HG02943 (cell line): ENCODE results near the gene LRGUK.
A peak's percentile ranks its signal among the peaks of the same experiment; 100 is the strongest.

Experiments used
- ATAC-seq: cut with Tn5 transposase; IDR thresholded peaks from one replicate; pipeline ENCODE4 v1.9.1; 2021; ENCODE audit warnings: mild to moderate bottlenecking, low read depth, moderate library complexity; ENCODE audit not compliant: unreplicated experiment

Gene LRGUK

DNA sequence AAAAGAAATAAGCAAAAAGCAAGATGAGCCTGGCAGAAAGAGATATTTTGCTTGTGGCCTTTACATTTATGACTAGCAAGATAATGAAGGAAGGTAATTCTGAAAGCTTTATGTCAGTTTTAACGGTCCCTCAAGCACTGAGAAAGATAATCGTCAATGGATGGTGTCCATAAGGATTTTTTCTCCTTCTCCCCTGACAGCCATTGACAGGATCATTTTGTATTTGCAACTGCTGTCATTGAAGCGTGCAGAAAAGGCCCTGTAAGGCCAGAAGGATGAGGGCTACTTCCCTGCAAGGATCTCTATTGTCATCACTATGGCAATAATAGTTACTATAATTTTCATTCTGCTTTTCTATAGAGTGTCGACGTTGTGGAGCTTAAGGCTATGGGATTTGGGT, 994 bp upstream of the LRGUK start:
- no peak for ATAC-seq

DNA sequence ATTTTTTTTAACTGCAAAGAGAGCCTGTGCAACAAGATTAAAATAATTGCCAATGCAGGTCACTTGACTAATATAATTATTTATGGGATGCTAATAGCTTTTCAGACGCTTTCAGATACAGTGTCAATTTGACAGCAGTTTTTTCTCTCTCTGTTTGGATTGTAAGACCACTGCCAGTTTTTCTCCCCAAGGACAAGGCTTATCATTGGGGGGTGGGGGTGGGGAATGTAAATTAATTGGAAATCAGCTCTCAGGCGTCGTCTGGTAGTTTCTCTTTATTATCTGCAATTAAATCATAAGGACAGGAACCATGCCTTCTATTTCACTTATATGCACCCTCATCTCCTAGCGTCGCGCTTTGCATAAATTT, 559 bp upstream of the LRGUK start:
- no peak for ATAC-seq

DNA sequence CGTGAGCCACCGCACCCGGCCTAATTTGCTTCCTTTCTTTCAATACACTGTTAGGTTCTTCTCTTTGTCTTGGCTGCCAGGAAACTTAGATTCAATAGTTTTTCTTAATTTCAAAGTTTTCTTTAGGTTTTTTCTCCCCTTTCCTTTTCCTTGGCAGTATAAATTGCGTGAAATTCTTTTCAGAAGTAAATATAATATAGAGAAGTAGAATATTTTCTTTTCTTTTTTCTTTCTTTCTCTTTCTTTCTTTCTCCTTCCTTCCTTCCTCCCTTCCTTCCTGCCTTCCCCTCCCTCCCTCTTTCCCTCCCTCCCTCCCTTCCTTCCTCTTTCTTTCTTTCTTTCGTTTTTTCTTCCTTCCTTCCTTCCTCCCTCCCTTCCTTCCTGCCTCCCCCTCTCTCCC, 1.7 kb downstream of the LRGUK start:
- ATAC-seq = no peak

DNA sequence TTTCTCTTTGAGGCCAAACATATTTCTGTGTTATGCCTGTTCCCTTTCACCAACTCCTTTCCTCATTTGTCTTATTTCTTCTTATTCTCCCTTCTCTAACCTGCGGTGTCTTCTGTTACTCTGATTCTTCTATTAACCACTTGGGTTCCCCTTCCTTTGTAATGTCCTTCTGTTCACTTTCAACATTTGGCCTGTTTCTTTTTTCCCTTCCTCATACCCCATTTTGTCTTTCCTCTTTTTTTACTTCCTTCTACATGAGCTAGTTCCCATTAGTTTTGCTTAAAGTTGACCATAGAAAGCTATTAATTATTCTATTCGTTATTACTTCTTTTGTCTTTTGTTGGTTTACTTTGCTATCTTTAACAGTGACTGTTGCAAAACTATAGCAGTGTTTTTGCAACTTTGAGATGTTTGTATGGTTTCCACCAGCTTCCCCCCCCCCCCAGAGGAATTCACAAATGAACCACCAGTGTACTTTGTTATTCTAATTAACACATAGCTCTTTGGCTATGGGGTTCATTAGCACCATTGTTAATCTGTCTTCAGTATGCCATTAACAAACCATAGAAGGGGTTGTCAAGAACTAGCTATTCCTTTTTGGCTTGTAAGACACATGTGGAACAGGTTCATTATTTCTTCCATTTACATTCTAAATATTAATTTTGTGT, 2.9 kb downstream of the LRGUK start:
- ATAC-seq = no peak

DNA sequence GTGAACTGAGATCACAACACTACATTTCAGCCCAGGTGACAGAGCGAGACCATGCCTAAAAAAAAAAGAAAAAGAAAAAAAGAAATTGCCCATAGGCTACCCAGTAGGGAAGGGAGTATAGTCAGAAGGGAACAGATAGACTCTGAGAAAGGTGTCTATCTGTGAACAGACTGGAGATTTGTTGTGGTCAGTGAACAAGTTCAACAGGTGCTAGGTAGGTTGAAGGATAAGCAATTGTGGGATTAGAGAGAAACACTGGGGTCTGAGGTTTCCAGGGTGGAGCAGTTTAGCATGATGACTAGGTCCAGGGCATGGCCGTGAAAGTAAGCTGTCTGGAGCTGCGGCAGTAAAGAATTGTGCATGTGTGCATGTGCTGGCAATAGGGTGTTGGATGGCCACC, 6.9 kb downstream of the LRGUK start:
- ATAC-seq = no peak

DNA sequence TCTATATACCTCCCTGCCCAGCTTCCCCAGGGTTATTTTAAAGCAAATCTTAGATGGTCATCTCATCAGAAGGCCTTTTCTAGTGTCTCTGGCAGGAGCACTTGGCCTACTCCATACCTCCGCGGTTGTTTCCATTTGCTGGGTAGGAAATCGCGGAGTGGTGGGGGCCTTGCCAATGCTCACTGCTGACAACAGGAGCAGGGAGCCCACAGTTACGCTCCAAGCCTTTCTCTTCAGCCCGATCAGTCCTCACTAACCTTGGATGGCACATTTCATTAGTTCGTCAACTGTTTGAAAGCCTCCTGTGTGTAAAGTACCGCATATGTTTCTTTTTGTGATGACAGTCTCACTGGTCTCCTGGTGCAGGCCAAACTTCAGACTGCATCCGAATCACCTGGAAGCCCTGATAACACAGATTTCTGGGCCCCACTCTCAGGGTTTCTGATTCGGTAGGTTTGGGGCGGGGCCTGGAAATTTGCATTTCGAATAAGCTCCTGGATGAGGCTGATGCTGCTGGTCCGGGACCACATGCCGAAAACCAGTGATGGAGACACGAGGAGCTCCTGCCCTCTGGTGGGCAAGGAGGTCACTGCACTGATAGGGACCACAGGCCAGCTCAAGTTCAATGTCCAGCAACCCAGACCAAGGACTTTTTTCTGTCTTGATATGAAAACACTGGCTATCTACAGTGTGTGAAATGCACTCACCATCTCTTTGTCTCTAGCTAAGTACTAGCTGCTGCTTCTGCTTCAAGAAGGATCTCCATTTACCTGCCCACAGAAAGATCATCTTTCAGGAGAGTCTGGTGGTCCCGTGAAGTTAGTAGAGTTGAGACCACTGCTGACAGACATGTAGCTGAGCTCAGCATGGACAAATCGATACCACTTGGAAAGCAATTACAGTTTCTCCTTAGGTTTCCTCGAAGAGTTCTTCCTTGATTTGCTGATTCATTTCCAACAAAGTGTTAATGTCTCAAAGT, 14.0 kb downstream of the LRGUK start:
- peak; percentile 80 for ATAC-seq

DNA sequence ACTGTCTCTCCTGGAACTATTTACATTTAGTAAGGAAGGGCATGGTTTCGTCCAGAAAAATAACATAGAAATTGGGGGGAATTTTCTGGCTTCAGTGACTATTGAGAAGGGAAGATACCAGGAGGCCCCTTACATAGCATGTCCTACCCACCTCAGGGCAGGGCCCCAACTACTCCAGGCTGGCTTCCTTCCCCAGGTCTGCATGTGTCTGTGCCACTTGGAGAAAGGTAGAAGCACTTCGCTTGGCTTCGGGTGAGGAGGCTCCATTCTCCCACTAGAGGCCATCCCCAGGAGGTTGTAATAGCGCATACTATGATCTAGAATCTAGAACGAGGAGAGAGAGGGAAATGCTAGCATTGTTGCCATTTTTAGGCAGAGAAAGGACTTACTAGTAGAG, 14.7 kb downstream of the LRGUK start:
- no peak for ATAC-seq

DNA sequence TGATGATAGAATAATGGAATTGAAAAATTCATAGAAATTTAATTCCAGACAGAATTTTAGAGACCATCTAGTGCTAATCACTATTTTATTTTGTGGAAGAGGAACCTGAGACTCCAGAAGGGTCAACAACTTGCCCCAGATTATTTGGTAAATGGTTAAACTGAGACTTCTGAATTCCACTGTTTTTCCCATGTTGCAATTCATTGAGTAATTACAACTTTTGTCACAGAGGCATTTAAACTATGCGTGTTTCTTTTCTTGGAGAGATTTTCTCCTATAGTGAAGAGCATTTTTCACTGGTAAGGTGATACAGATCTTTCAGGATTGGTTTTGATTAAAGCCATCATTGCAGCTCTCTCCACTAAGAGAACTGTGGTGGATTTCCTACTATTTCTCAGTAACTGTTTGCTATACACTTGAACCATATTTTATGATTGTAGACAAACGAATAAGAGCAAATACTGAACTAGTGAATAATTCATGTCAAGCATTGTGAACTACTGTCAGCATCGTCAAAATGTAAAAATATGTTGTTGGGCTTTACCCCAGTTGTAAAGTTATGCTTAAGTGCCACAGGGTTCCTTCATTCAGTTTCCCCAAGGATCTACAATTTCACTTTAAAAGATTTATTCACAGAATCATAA, 26.5 kb downstream of the LRGUK start:
- ATAC-seq = no peak

DNA sequence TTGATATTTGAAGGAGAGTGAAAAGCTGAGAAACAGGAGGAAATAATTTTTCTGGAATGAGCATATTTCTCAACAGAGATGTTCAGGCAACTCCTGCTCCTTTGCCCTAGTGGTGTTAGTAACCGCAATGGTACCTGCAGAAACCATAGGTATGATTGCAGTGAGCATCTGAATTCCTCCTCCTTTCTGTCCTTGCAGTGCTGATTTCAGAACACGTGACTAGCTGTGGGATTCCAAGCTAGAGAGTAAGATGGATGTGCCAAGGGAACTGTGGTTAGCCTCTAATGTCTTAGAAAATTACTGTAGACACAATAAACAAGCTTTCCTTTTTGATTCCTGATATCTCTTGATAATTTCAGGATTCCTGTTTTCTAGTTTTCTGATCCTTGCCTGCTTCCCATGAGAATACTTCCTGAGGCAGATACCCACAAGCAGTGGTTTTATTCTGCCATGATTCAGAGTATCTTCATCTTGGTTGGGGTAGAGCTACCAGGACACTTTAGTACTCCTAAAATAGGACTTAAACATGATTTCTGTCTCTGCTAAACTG, 27.5 kb downstream of the LRGUK start:
- ATAC-seq = no peak

DNA sequence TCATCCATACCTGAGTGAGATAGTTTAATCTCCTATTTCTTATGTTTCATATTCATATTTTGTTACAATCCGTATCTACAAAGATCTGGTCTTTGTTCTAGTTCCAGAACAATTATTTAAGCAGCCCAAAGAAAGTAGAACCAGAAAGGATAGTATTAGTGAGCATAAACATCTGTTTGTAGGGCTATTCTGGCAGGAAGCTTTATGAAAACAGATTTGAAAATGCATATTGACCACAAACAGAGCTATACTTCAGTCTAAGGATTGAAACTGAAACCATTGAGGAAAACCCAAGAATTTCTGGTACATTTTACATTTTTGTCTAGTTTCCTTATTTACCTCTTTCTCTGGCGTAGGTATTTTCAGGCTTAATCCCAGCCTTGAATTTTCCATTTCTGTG, 28.1 kb downstream of the LRGUK start:
- ATAC-seq = no peak

DNA sequence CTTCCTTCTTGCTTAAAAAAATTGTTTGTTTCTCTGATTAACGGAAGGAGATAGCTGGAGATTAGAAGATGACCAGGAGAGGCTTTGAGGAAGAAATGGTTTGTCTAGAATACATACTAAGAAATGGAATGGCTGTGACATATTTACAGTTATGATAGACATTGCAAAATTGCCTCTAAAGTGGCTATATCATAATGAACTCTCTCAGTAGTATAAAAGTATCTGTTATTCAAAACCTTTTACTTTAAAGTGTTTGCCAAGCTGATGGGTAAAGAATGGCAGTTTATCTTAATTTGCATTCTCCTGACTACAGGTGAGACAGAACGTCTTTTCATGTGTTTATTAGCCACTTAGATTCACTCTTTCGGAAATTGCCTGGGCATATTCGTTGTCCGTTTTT, 28.7 kb downstream of the LRGUK start:
- no peak for ATAC-seq

DNA sequence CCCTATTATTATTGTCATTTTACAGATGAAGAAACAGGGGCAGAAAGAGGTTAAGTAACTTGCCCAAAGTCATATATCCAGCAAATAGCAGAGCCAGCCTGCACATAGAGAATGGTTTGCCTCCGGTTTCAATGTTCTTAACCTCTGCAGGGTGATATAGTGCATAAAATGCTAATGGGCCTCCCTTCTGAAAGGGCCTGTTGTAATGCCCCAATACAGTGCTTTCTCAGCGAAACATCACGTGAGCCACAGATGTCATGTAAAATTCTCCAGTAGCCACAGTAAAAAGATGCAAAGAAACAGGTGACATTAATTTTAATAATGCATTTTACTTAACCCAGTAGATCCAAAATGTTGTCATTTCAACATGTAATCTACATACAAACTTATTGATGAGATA, 38.1 kb downstream of the LRGUK start:
- ATAC-seq = no peak

DNA sequence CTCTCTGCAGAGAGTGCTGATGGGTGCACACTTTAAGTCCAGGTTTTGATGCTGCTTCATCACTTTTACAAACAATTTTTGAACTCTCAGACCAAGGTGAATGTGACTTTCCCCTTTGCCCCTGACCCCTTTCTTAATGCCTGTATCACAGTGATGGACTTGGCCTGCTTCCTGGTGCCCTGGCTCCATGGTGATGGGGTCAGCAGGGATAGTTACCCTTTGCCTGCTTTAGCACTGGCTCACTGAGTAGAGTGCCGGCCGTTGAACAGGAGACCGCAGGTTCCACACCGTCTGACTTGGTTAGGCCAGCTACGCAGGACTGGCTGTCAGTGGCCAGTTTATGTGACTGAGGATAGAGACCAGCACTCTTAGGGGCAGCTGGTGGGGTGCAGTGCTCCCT, 40.1 kb downstream of the LRGUK start:
- ATAC-seq = no peak

DNA sequence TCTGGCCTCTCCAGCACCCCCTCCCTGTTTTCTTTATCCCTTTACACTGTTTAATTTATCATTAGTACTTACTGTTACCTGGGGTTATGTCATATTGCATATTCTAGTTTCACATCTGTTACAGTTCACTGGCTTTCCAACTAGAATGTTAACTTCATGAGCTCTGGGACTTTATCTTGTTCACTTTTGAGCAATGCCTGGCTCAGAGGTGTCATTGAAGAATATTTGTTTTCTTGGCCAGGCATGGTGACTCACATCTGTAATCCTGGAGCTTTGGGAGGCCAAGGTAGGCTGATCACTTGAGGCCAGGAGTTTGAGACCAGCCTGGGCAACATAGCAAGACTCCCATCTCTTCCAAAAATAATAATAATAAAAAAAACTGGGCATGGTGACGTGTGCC, 40.7 kb downstream of the LRGUK start:
- no peak for ATAC-seq

DNA sequence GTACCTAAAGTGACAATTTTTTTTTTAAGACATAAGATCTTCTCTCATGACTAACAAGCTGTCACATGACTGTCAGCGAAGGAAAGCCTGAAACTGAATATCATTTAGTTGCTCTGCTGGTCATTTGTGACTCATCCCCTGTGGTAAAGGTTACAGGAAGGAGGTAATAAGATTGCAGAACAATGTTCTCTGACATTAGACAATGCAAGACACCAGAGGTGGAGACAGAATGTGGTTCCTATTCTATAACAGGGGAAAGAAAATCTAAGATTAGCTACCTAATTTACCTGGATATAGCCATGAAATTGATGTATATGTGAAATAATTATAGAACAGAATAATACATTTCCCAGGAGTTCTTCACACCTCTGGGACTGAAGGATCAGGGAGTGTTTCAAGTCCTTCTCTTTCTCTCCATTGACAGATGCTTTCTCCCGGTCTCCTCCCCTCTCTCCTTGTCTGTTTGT, 47.7 kb downstream of the LRGUK start:
- ATAC-seq = no peak

DNA sequence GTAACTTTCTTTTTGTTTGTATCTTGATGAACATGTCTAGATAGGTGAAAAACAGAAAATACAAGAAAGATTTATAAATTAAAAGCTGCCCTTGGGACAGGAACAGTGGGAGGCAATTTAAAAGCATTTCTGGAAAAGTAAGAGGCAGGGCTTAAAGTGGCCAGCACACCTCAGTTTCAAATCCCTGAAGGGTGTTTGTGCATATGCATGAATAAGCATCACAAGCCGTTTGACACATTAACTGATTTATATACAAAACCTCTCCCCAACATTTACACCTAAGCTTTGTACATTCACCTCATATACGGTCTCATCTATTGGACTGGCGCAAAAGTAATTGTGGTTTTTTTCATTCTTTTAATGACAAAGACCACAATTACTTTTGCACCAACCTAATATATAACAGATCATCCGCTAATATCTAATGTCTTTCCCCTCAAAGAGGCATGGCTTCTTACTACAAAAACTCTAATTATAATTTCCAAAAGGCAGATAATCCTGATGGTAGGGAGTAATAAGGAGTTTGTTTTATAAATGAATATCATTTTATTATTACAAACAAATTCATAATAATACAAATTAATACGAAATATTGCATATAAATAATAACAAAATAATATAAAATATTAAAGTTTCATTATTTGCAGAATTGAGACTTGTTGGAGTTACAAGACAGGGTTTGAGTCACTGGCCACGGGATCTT, 48.3 kb downstream of the LRGUK start:
- ATAC-seq = no peak

DNA sequence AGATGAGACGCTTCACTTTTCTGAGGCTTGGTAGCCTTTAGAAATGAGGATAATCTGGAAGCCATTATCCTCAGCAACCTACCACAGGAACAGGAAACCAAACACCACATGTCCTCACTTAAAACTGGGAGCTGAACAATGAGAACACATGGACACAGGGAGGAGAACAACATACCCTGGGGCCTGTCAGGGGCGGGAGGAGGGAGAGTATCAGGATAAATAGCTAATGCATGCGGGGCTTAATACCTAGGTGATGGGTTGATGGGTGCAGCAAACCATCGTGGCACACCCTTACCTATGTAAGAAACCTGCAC, 48.9 kb downstream of the LRGUK start:
- ATAC-seq = no peak

DNA sequence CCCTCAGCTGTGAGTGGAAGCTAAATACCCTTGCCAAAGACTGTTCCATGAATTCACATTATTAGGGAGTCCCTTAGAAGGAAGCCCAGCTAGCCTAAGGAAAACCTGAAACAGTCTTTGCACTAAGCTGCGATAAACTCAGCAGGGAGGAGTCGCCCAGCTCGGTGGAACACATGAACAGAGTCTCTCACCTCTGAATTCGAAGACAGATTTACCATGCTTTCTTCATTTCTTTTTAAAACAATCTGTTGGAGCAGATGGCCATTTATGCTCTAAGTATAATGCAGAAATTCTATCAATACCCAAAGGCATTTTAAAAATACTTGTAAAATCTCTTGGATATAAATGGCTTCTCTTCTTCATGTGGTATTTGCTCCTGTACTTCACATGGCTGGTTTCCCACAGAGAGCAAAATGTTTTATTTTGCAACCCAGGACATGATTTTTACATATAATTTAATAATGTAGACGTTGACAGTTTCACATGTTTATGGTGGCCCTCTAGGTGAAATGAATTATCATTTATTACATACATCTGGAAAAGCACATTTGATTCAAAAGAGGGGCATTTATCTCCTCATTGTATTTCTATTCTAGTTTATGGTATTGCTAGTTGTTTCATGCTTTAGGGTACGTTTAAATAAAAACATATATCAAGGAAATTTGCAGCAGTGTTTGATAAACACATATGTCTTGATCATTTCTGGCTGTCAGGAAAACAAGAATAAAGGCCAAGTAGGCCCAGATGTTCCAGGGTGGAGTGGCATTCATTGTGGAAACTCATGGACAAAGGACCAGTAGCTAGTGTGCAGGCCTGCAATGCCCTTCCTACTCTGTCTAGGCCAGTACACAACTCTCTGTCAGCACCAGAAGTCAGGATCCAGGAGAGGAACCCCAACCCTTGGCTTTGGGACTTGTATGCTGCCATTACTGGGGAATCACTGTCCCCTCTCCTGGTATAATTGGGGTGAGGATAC, 52.2 kb downstream of the LRGUK start:
- no peak for ATAC-seq

DNA sequence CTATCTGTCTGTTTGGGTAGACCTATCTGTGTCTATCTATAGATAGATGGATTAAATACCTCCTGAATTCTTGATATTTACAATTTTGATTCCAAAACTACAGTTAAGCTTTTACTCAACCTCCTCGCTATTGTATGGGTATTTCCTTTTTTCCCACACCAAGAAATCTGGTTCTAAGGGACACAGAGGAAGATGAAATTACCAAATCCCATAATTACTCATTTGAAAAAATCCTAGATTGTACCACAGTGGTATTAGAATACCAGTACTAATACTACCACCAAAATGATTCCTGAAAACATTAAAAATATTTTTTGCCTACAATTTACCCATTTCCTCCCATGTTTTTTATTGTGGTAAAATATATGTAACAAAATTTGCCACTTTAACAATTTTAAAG, 53.2 kb downstream of the LRGUK start:
- ATAC-seq = no peak

DNA sequence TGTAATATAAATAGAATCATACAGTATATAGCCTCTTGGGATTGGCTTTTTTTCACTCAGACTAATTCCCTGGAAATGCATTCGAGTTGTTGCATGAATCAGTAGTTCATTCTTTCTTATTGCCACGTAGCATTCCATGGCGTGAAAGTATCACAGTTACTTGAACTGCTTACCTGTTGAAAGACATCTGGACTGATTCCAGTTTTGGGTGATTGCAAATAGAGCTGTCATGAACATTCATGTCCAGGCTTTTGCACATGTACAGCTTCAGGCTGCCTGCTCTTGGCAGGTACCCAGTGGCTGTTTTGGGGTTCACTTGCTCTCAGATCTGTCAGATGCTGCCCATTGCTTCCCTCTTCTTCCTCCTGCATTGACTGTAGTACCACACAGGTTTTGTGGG, 54.9 kb downstream of the LRGUK start:
- no peak for ATAC-seq
